ENCODE data around the gene ADH1A.

DNA sequence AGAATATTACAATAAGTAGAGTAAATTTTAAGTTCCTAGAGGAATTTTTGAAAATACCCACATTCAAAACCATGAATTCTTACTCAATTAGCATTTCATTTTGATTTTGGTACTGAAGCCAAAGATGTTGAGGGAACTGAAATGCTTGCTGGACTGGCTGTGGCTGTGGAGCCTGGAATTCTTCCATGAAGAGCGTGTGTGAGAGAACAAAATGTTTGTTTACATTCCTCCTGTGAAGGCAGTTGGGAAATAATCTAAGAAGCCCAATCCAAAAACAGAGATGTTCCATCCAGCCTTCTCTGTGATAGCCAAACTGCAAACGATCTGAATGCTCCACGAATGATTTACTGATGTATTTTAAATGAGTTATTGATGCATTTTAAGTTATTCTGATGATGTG, 34.2 kb upstream of the ADH1A start:
- TF ChIP-seq, protein P1, sequence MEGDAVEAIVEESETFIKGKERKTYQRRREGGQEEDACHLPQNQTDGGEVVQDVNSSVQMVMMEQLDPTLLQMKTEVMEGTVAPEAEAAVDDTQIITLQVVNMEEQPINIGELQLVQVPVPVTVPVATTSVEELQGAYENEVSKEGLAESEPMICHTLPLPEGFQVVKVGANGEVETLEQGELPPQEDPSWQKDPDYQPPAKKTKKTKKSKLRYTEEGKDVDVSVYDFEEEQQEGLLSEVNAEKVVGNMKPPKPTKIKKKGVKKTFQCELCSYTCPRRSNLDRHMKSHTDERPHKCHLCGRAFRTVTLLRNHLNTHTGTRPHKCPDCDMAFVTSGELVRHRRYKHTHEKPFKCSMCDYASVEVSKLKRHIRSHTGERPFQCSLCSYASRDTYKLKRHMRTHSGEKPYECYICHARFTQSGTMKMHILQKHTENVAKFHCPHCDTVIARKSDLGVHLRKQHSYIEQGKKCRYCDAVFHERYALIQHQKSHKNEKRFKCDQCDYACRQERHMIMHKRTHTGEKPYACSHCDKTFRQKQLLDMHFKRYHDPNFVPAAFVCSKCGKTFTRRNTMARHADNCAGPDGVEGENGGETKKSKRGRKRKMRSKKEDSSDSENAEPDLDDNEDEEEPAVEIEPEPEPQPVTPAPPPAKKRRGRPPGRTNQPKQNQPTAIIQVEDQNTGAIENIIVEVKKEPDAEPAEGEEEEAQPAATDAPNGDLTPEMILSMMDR (IDR thresholded peaks at IDR 0.05; ENCODE audit: insufficient read depth, low read length, poor library complexity, severe bottlenecking) = no peak
- TF ChIP-seq EZH2phosphoT487 (conservative IDR thresholded peaks at IDR 0.05; ENCODE audit: low read length) = no peak
